Measurements from ENCODE around the gene TRPM8.

TRPM8 gene

GRCh38 chr2:234050455-234051135, 133.4 kb downstream of the TRPM8 start, which contains the start of gene SPP2:
TSS of gene SPP2 (plus strand) at chr2:234050702. CDS start at chr2:234050787, 85 bp downstream.
- no peak for TF ChIP-seq SIN3A (IDR thresholded peaks at IDR 0.05; ENCODE audit: borderline replicate concordance, insufficient read depth, low read length)
- TF ChIP-seq FOXP2 (optimal IDR thresholded peaks at IDR 0.05; ENCODE audit: borderline replicate concordance, extremely low read depth, extremely low read length, insufficient read depth) = no peak
- no peak for TF ChIP-seq REST (IDR thresholded peaks at IDR 0.05; ENCODE audit: insufficient read depth in 1 of 2, low read depth in 2 of 2, low read length in 2 of 2)
- no peak for TF ChIP-seq POLR2AphosphoS5 (IDR thresholded peaks at IDR 0.05; ENCODE audit: low read depth, low read length)
- no peak for TF ChIP-seq TAF1 (IDR thresholded peaks at IDR 0.05; ENCODE audit: borderline replicate concordance, insufficient read depth, low read length)

- TF ChIP-seq POLR2AphosphoS5 (IDR thresholded peaks at IDR 0.05; ENCODE audit: low read depth, low read length) = no peak
Observed at GRCh38 chr2:234051374-234052070, 134.3 kb downstream of the TRPM8 start.

GRCh38 chr2:234058881-234059280, 141.7 kb downstream of the TRPM8 start:
- TF ChIP-seq FOXP2 (optimal IDR thresholded peaks at IDR 0.05; ENCODE audit: borderline replicate concordance, extremely low read depth, extremely low read length, insufficient read depth) (no peak), POLR2AphosphoS5 (IDR thresholded peaks at IDR 0.05; ENCODE audit: low read depth, low read length) (no peak), SIN3A (IDR thresholded peaks at IDR 0.05; ENCODE audit: borderline replicate concordance, insufficient read depth, low read length) (no peak), REST (IDR thresholded peaks at IDR 0.05; ENCODE audit: insufficient read depth in 1 of 2, low read depth in 2 of 2, low read length in 2 of 2) (no peak), TAF1 (IDR thresholded peaks at IDR 0.05; ENCODE audit: borderline replicate concordance, insufficient read depth, low read length) (no peak)

GRCh38 chr2:234060236-234060635, 143.1 kb downstream of the TRPM8 start:
- TF ChIP-seq POLR2AphosphoS5 (IDR thresholded peaks at IDR 0.05; ENCODE audit: low read depth, low read length) (no peak), REST (IDR thresholded peaks at IDR 0.05; ENCODE audit: insufficient read depth in 1 of 2, low read depth in 2 of 2, low read length in 2 of 2) (no peak), SIN3A (IDR thresholded peaks at IDR 0.05; ENCODE audit: borderline replicate concordance, insufficient read depth, low read length) (no peak)

GRCh38 chr2:234061624-234062257, 144.6 kb downstream of the TRPM8 start:
- no peak for TF ChIP-seq FOXP2 (optimal IDR thresholded peaks at IDR 0.05; ENCODE audit: borderline replicate concordance, extremely low read depth, extremely low read length, insufficient read depth)
- no peak for TF ChIP-seq REST (IDR thresholded peaks at IDR 0.05; ENCODE audit: insufficient read depth in 1 of 2, low read depth in 2 of 2, low read length in 2 of 2)
- TF ChIP-seq POLR2AphosphoS5 (IDR thresholded peaks at IDR 0.05; ENCODE audit: low read depth, low read length) = no peak
- no peak for TF ChIP-seq SIN3A (IDR thresholded peaks at IDR 0.05; ENCODE audit: borderline replicate concordance, insufficient read depth, low read length)
- TF ChIP-seq TAF1 (IDR thresholded peaks at IDR 0.05; ENCODE audit: borderline replicate concordance, insufficient read depth, low read length) = no peak

Data from PFSK-1 (cell line).